Fibroblast of lung (primary cell): ENCODE measurements around the gene IFNGR1. TPM values are rescaled to one million over a fixed set of nuclear protein-coding genes. Genes with fewer than 3 reads are reported as not detected.

Source experiments
- DNase-seq, 2 donors: peaks; one replicate each; pipeline versions ENCODE4 v3.0.0 to v3.0.0-alpha.2; 2010; ENCODE audit warnings: low read depth in 2 of 2
- H2AFZ ChIP-seq: 2 replicates; pipeline ENCODE4 v1.5.1; 2012; ENCODE audit warnings: low read length, control low read depth, inconsistent platforms
- H3K27ac ChIP-seq: 2 replicates; pipeline ENCODE4 v1.5.1; 2011; ENCODE audit warnings: low read length, control low read depth; ENCODE audit not compliant: insufficient read depth
- H3K27me3 ChIP-seq: 2 replicates; pipeline ENCODE4 v1.5.1; 2011; ENCODE audit warnings: mild to moderate bottlenecking, low read length; ENCODE audit not compliant: control insufficient read depth, insufficient read depth
- H3K36me3 ChIP-seq: 2 replicates; pipeline ENCODE4 v1.5.1; 2011; ENCODE audit warnings: low read length; ENCODE audit not compliant: control insufficient read depth, insufficient read depth
- H3K4me1 ChIP-seq: 2 replicates; pipeline ENCODE4 v1.5.1; 2011; ENCODE audit warnings: low read length; ENCODE audit not compliant: control insufficient read depth, insufficient read depth; ENCODE audit errors: extremely low read depth
- H3K4me2 ChIP-seq: 2 replicates; pipeline ENCODE4 v1.5.1; 2011; ENCODE audit warnings: low read length, control low read depth; ENCODE audit not compliant: insufficient read depth; ENCODE audit errors: extremely low read depth
- H3K4me3 ChIP-seq, 4 experiments: fragments of 200-600 bp in 1 of 4; sonication (generic) in 1 of 4; replicated peaks in 1 of 4; 2 replicates each; pipeline ENCODE4 v1.5.1; 2011 to 2016; ENCODE audit warnings: low read length in 4 of 4, low read depth in 3 of 4, mild to moderate bottlenecking in 3 of 4, control low read depth in 2 of 4, inconsistent platforms in 1 of 4, mixed read lengths in 1 of 4; ENCODE audit not compliant: insufficient read depth in 1 of 4; ENCODE audit errors: control extremely low read depth in 1 of 4
- H3K79me2 ChIP-seq: 2 replicates; pipeline ENCODE4 v1.5.1; 2012; ENCODE audit warnings: mild to moderate bottlenecking, low read length, inconsistent platforms; ENCODE audit not compliant: control insufficient read depth, insufficient read depth
- H3K9ac ChIP-seq: 2 replicates; pipeline ENCODE4 v1.5.1; 2011; ENCODE audit warnings: mild to moderate bottlenecking, low read length, control low read depth; ENCODE audit not compliant: insufficient read depth
- H3K9me3 ChIP-seq: 2 replicates; pipeline ENCODE4 v1.5.1; 2012; ENCODE audit warnings: low read depth, low read length; ENCODE audit not compliant: control insufficient read depth, insufficient read depth
- H4K20me1 ChIP-seq: 2 replicates; pipeline ENCODE4 v1.5.1; 2011; ENCODE audit warnings: low read length; ENCODE audit not compliant: control insufficient read depth, insufficient read depth; ENCODE audit errors: extremely low read depth
- EZH2 ChIP-seq: IDR thresholded peaks from 2 replicates; pipeline ENCODE4 v1.5.1; 2012; ENCODE audit warnings: low read length, control low read depth, mild to moderate bottlenecking; ENCODE audit errors: missing control alignments
- polyA plus RNA-seq, 2 donors: library from polyadenylated mRNA; depleted of rRNA in 1 of 2; stranded (reverse) in 1 of 2; unstranded in 1 of 2; fragments of >200 nt; gene quantifications; 2 replicates each; pipeline ENCODE4 v1.2.1, GENCODE V29; 2011 to 2012; ENCODE audit warnings: missing spikeins in 1 of 2
- total RNA-seq: library from RNA; depleted of rRNA; stranded (reverse); fragments of >200 nt; gene quantifications from 2 replicates; pipeline ENCODE4 v1.2.1, GENCODE V29; 2014
- TF ChIP-seq, protein P1 (sequence below), 2 donors: IDR thresholded peaks in 1 of 2; conservative IDR thresholded peaks in 1 of 2; 1 replicate in 1 of 2; 2 replicates in 1 of 2; pipeline ENCODE4 v1.5.1; 2011 to 2012; ENCODE audit warnings: low read length in 2 of 2, control low read depth in 1 of 2, inconsistent platforms in 1 of 2, low read depth in 1 of 2, mild to moderate bottlenecking in 1 of 2

The IFNGR1 gene
- total and polyA plus RNA-seq, 2 donors (not counting 1 experiment from before 2014, with no cell fraction given): 55.9 to 123 TPM

DNA sequence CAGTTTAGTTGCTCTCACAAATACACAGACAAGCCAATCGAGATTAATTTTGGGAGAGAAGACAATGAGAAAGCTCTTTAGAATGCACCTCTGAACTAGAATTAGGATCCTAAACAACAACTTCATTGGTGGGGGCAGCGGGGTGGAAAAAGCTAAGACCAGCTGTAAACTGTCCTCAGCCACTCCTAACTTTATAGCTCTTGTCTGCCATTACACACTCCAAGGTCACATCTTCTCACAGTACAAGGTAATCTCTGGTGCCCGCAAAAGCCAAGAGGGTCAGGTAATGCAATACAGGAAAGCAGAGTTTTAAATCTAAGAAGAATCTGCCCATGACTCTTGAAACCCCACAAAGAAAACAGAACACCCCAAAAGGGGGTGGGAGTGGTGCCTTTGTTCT lies 27.9 kb downstream of the IFNGR1 start:
- no peak overlapping the region for H3K4me3 ChIP-seq
- H3K79me2 ChIP-seq: no peaks in the 10 kb centered on the region
- H3K27me3 ChIP-seq: no peaks in the 10 kb centered on the region
- H3K27ac ChIP-seq: no peak overlapping the region
- DNase-seq: peak in 1 of 2 donors; percentile 15
- no peaks in the 10 kb centered on the region for H3K36me3 ChIP-seq
- H4K20me1 ChIP-seq: no peaks in the 10 kb centered on the region
- no peak overlapping the region for H3K9ac ChIP-seq
- H3K4me1 ChIP-seq: no peaks in the 10 kb centered on the region
- TF ChIP-seq, protein P1, sequence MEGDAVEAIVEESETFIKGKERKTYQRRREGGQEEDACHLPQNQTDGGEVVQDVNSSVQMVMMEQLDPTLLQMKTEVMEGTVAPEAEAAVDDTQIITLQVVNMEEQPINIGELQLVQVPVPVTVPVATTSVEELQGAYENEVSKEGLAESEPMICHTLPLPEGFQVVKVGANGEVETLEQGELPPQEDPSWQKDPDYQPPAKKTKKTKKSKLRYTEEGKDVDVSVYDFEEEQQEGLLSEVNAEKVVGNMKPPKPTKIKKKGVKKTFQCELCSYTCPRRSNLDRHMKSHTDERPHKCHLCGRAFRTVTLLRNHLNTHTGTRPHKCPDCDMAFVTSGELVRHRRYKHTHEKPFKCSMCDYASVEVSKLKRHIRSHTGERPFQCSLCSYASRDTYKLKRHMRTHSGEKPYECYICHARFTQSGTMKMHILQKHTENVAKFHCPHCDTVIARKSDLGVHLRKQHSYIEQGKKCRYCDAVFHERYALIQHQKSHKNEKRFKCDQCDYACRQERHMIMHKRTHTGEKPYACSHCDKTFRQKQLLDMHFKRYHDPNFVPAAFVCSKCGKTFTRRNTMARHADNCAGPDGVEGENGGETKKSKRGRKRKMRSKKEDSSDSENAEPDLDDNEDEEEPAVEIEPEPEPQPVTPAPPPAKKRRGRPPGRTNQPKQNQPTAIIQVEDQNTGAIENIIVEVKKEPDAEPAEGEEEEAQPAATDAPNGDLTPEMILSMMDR (conservative IDR thresholded peaks at IDR 0.05 in 1 of 2, IDR thresholded peaks at IDR 0.05 in 1 of 2; ENCODE audit: low read depth in 1 of 2, low read length in 2 of 2): no peak
- TF ChIP-seq EZH2: no peak
- H3K9me3 ChIP-seq: no peaks in the 10 kb centered on the region
- H2AFZ ChIP-seq: no peak overlapping the region
- no peak overlapping the region for H3K4me2 ChIP-seq

DNA sequence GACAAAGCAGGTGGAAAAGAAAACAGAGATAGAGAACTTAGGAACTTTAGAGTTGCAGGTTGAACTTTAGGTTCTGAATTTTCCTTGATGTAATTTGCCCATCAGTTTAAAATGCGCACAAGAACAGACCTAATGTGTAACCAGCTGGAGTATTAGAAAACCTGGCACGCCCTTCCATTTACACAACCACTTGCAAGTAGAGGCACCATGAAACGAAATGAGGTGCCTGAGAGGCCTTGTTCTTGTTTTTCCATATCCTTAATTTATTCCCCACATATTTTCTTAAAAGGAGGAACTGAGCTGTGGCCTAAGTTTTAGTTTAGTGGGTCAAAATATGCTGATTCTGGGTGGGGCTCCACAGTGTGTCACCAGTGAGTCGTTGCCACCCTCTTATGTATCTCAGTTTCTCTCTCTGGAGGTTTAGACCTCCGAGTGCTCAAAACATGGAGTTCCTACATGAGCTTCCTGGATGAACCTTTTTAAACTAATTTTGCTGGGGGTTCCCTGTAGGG lies 28.5 kb downstream of the IFNGR1 start:
- no peak overlapping the region for H3K9ac ChIP-seq
- no peak overlapping the region for H2AFZ ChIP-seq
- H3K4me1 ChIP-seq: no peaks in the 10 kb centered on the region
- H3K4me3 ChIP-seq: no peak overlapping the region
- no peak overlapping the region for H3K27ac ChIP-seq
- no peaks in the 10 kb centered on the region for H3K9me3 ChIP-seq
- H3K36me3 ChIP-seq: no peaks in the 10 kb centered on the region
- no peaks in the 10 kb centered on the region for H4K20me1 ChIP-seq
- no peak for TF ChIP-seq EZH2
- TF ChIP-seq, protein P1 (conservative IDR thresholded peaks at IDR 0.05 in 1 of 2, IDR thresholded peaks at IDR 0.05 in 1 of 2; ENCODE audit: low read depth in 1 of 2, low read length in 2 of 2): no peak
- H3K79me2 ChIP-seq: no peaks in the 10 kb centered on the region
- no peak overlapping the region for H3K4me2 ChIP-seq
- no peaks in the 10 kb centered on the region for H3K27me3 ChIP-seq
- no peak for DNase-seq

DNA sequence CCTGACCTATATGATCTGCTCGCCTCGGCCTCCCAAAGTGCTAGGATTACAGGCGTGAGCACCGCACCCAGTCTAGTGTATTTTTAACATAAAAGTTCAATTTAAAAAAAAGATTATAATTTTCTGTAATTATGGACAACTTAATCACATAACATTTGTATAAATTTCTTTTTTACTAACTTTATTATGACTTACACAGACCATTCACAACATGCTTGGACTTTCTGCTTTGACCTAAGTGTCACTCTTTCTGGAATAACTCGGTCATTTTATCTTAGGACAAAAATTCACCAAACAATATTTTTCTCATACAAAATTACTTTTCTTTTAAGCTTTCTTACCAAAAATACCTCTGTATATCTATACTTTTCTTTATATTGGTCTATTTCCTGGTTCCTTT lies 30.3 kb downstream of the IFNGR1 start:
- Histone ChIP-seq H3K4me1 (no peaks in the 10 kb centered on the region), H3K27ac (no peak overlapping the region), H3K9me3 (no peaks in the 10 kb centered on the region), H3K79me2 (no peaks in the 10 kb centered on the region), H3K9ac (no peak overlapping the region), H3K4me2 (no peak overlapping the region), H4K20me1 (no peaks in the 10 kb centered on the region), H2AFZ (no peak overlapping the region), H3K36me3 (no peaks in the 10 kb centered on the region), H3K27me3 (no peaks in the 10 kb centered on the region), H3K4me3 (no peak overlapping the region)
- TF ChIP-seq, protein P1 (conservative IDR thresholded peaks at IDR 0.05 in 1 of 2, IDR thresholded peaks at IDR 0.05 in 1 of 2; ENCODE audit: low read depth in 1 of 2, low read length in 2 of 2): no peak
- no peak for TF ChIP-seq EZH2
- peak; percentile 11 to 16 for DNase-seq
